HL-60 (cell line): ENCODE measurements around the gene ARF6.

Source experiments
- DNase-seq, 2 experiments: peaks; one replicate each; pipeline ENCODE4 v3.0.0-alpha.2; 2010 to 2020; ENCODE audit warnings: low read depth in 1 of 2, low spot score in 1 of 2
- H3K27ac ChIP-seq: fragments of 250-450 bp; sonication (Bioruptor Pico); replicated peaks from 2 replicates; pipeline ENCODE4 v1.5.1; 2020; ENCODE audit warnings: mild to moderate bottlenecking, moderate library complexity
- H3K27me3 ChIP-seq: fragments of 250-450 bp; sonication (Bioruptor Pico); 2 replicates; pipeline ENCODE4 v1.5.1; 2021; ENCODE audit warnings: mild to moderate bottlenecking, moderate library complexity; ENCODE audit not compliant: insufficient read depth, poor library complexity, severe bottlenecking
- H3K4me3 ChIP-seq: replicated peaks from 2 replicates; pipeline ENCODE4 v1.5.1; 2011; ENCODE audit warnings: mild to moderate bottlenecking, control low read depth, low read length; ENCODE audit not compliant: insufficient read depth
- GABPA ChIP-seq: IDR thresholded peaks from 2 replicates; pipeline ENCODE4 v1.6.1; 2012; ENCODE audit warnings: low read depth
- POLR2AphosphoS5 ChIP-seq: IDR thresholded peaks from 2 replicates; pipeline ENCODE4 v1.6.1; 2012; ENCODE audit warnings: low read depth
- SPI1 ChIP-seq: IDR thresholded peaks from 2 replicates; pipeline ENCODE4 v1.6.1; 2012; ENCODE audit warnings: low read depth, mild to moderate bottlenecking, borderline replicate concordance
- TF ChIP-seq, protein P1 (sequence below): IDR thresholded peaks from one replicate; pipeline ENCODE4 v1.5.1; 2011; ENCODE audit warnings: low read length, control low read depth, inconsistent platforms; ENCODE audit not compliant: insufficient read depth
- TF ChIP-seq, protein P2 (sequence below): IDR thresholded peaks from 2 replicates; pipeline ENCODE4 v1.6.1; 2012; ENCODE audit warnings: low read depth; ENCODE audit not compliant: insufficient replicate concordance

Gene ARF6

DNA sequence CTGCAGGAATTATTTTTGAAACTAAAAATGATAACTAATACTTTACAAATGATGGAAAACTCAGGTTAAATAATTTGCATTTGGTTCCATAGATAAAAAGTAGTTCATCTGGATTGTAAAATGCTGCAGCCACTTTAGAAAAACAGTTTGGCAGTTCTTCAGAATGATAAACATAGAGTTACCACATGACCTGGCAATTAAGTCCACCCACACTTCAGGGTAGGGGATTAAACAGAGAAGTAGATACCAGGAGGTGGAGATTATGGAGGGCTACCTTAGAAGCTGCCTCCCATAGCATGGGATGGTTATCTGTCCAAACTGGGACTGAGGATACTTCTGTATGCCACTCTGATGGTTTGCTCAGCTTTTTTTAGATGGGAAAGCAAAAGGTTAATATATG lies 22.2 kb downstream of the ARF6 start:
- Histone ChIP-seq H3K27ac (no peak overlapping the region), H3K4me3 (no peak overlapping the region), H3K27me3 (no peaks in the 10 kb centered on the region)
- DNase-seq = no peak
- TF ChIP-seq SPI1 (no peak), POLR2AphosphoS5 (no peak), GABPA (no peak)
- TF ChIP-seq, protein P1, sequence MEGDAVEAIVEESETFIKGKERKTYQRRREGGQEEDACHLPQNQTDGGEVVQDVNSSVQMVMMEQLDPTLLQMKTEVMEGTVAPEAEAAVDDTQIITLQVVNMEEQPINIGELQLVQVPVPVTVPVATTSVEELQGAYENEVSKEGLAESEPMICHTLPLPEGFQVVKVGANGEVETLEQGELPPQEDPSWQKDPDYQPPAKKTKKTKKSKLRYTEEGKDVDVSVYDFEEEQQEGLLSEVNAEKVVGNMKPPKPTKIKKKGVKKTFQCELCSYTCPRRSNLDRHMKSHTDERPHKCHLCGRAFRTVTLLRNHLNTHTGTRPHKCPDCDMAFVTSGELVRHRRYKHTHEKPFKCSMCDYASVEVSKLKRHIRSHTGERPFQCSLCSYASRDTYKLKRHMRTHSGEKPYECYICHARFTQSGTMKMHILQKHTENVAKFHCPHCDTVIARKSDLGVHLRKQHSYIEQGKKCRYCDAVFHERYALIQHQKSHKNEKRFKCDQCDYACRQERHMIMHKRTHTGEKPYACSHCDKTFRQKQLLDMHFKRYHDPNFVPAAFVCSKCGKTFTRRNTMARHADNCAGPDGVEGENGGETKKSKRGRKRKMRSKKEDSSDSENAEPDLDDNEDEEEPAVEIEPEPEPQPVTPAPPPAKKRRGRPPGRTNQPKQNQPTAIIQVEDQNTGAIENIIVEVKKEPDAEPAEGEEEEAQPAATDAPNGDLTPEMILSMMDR = no peak
- TF ChIP-seq, protein P2, sequence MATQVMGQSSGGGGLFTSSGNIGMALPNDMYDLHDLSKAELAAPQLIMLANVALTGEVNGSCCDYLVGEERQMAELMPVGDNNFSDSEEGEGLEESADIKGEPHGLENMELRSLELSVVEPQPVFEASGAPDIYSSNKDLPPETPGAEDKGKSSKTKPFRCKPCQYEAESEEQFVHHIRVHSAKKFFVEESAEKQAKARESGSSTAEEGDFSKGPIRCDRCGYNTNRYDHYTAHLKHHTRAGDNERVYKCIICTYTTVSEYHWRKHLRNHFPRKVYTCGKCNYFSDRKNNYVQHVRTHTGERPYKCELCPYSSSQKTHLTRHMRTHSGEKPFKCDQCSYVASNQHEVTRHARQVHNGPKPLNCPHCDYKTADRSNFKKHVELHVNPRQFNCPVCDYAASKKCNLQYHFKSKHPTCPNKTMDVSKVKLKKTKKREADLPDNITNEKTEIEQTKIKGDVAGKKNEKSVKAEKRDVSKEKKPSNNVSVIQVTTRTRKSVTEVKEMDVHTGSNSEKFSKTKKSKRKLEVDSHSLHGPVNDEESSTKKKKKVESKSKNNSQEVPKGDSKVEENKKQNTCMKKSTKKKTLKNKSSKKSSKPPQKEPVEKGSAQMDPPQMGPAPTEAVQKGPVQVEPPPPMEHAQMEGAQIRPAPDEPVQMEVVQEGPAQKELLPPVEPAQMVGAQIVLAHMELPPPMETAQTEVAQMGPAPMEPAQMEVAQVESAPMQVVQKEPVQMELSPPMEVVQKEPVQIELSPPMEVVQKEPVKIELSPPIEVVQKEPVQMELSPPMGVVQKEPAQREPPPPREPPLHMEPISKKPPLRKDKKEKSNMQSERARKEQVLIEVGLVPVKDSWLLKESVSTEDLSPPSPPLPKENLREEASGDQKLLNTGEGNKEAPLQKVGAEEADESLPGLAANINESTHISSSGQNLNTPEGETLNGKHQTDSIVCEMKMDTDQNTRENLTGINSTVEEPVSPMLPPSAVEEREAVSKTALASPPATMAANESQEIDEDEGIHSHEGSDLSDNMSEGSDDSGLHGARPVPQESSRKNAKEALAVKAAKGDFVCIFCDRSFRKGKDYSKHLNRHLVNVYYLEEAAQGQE = no peak

- H3K27ac ChIP-seq = no peak overlapping the region
- H3K4me3 ChIP-seq = no peak overlapping the region
- DNase-seq = no peak
- H3K27me3 ChIP-seq = no peaks in the 10 kb centered on the region
- TF ChIP-seq, protein P1 = no peak
- no peak for TF ChIP-seq POLR2AphosphoS5
- TF ChIP-seq, protein P2 = no peak
- TF ChIP-seq GABPA = no peak
These were observed 25.8 kb downstream of the ARF6 start for GRCh38 chr14:49918706-49919105.

GRCh38 chr14:49919825-49920659 lies 27.2 kb downstream of the ARF6 start:
- TF ChIP-seq, protein P1 = no peak
- TF ChIP-seq POLR2AphosphoS5 = no peak
- TF ChIP-seq, protein P2 = no peak
- TF ChIP-seq GABPA = no peak
- no peak for TF ChIP-seq SPI1
- Histone ChIP-seq H3K27me3 (no peaks in the 10 kb centered on the region), H3K27ac (no peak overlapping the region), H3K4me3 (no peak overlapping the region)
- peak in 1 of 2 experiments; percentile 20 for DNase-seq
